ENCODE results near the gene RFXANK. TPM values are rescaled to one million over a fixed set of nuclear protein-coding genes. Genes with fewer than 3 reads are reported as not detected.

Gene RFXANK
- polyA plus RNA-seq, 2 of the 4 experiments (the other 2 are of a cell fraction) = 23.4 to 30.6 TPM

DNA sequence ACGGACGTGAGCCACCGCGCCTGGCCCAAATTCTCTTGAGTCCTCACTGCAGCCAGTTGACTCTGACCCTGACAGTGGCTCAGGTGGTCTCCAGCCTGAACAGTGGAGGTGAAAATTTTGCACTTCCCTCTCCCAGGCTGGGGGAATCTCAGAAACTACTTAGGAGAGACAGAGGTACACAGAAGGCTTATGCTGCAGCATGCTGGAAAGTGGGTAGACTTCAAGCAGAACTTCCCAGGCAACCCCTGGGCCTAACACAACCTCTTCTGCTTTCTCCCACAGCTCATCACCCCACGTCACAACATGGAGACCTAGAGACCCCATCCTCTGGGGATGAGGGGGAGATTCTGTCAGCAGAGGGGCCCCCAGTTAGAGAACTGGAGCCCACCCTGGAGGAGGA lies 34.1 kb downstream of the RFXANK start (continued):
- TF ChIP-seq RNF2 (IDR thresholded peaks at IDR 0.05; ENCODE audit: borderline replicate concordance, low read depth) = no peak

DNA sequence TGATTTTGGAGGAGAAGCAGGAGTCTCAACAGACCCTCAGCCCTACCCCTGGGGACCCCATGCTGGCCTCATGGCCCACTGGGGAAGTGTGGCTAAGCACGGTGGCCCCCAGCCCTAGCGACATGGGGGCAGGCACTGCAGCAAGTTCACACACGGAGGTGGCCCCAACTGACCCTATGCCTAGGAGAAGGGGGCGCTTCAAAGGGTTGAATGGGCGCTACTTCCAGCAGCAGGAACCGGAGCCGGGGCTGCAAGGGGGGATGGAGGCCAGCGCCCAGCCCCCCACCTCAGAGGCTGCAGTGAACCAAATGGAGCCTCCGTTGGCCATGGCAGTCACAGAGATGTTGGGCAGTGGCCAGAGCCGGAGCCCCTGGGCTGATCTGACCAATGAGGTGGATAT lies 34.6 kb downstream of the RFXANK start:
- DNase-seq (ENCODE audit: low read depth in 1 of 2, low spot score in 1 of 2) = no peak
- POLR2A ChIA-PET = no interaction called here
- no peak overlapping the region for H3K4me3 ChIP-seq
- FAIRE-seq = no peak
- TF ChIP-seq NFE2L2 (conservative IDR thresholded peaks at IDR 0.05; ENCODE audit: low read length) = no peak
- no peak for TF ChIP-seq CBX2 (IDR thresholded peaks at IDR 0.05; ENCODE audit: borderline replicate concordance, low read depth)
- TF ChIP-seq, protein P1, sequence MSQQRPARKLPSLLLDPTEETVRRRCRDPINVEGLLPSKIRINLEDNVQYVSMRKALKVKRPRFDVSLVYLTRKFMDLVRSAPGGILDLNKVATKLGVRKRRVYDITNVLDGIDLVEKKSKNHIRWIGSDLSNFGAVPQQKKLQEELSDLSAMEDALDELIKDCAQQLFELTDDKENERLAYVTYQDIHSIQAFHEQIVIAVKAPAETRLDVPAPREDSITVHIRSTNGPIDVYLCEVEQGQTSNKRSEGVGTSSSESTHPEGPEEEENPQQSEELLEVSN (IDR thresholded peaks at IDR 0.05; ENCODE audit: borderline replicate concordance, low read depth) = no peak
- no peak for TF ChIP-seq RCOR1 (IDR thresholded peaks at IDR 0.05; ENCODE audit: low read depth, low read length)
- no peak for TF ChIP-seq CBX8 (IDR thresholded peaks at IDR 0.05)
- no peak for TF ChIP-seq CHD4 (IDR thresholded peaks at IDR 0.05; ENCODE audit: borderline replicate concordance)
- no peak for TF ChIP-seq RNF2 (IDR thresholded peaks at IDR 0.05; ENCODE audit: borderline replicate concordance, low read depth)
- no peak for TF ChIP-seq FOXS1 (CRISPR knock-in tag; IDR thresholded peaks at IDR 0.05)
- no peak for TF ChIP-seq RARB (CRISPR knock-in tag; IDR thresholded peaks at IDR 0.05)
- TF ChIP-seq ZFP36 (IDR thresholded peaks at IDR 0.05; ENCODE audit: borderline replicate concordance, partially characterized antibody) = no peak
- TF ChIP-seq CTCF (IDR thresholded peaks at IDR 0.05) = no peak
- WGBS (ENCODE audit: missing lambda C conversion rate) = 33% methylated on average over 1 of the region's 10 CpGs
- CTCF ChIA-PET = no interaction called here
- H3K4me1 ChIP-seq = 0 out of 3 replicates have a peak, but pooled peaks cover 6% of the 10 kb centered on the region
- no peaks in the 10 kb centered on the region for H3K9me3 ChIP-seq
- H3K4me2 ChIP-seq = no peak overlapping the region
- no peak overlapping the region for H3K27ac ChIP-seq
- ATAC-seq = no peak

- no peak for FAIRE-seq
- ChIA-PET CTCF (no interaction called here), POLR2A (no interaction called here)
- ATAC-seq = no peak
- H3K9me3 ChIP-seq = no peaks in the 10 kb centered on the region
- DNase-seq (ENCODE audit: low read depth in 1 of 2, low spot score in 1 of 2) = no peak
- TF ChIP-seq BHLHE40 (IDR thresholded peaks at IDR 0.05; ENCODE audit: low read depth, low read length) (no peak), CBX2 (IDR thresholded peaks at IDR 0.05; ENCODE audit: borderline replicate concordance, low read depth) (no peak), RARB (CRISPR knock-in tag; IDR thresholded peaks at IDR 0.05) (no peak), CHD4 (IDR thresholded peaks at IDR 0.05; ENCODE audit: borderline replicate concordance) (no peak), BCL3 (IDR thresholded peaks at IDR 0.05) (no peak), ESRRA (IDR thresholded peaks at IDR 0.05; ENCODE audit: borderline replicate concordance, low read length) (no peak), CTCF (IDR thresholded peaks at IDR 0.05) (no peak), FOSB (CRISPR knock-in tag; IDR thresholded peaks at IDR 0.05) (no peak), EHF (CRISPR knock-in tag; IDR thresholded peaks at IDR 0.05) (no peak), HOXA7 (CRISPR knock-in tag; IDR thresholded peaks at IDR 0.05) (no peak)
- TF ChIP-seq, protein P2, sequence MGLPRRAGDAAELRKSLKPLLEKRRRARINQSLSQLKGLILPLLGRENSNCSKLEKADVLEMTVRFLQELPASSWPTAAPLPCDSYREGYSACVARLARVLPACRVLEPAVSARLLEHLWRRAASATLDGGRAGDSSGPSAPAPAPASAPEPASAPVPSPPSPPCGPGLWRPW (IDR thresholded peaks at IDR 0.05) = no peak
- TF ChIP-seq, protein P1 (IDR thresholded peaks at IDR 0.05; ENCODE audit: borderline replicate concordance, low read depth) = no peak
- TF ChIP-seq, protein P3, sequence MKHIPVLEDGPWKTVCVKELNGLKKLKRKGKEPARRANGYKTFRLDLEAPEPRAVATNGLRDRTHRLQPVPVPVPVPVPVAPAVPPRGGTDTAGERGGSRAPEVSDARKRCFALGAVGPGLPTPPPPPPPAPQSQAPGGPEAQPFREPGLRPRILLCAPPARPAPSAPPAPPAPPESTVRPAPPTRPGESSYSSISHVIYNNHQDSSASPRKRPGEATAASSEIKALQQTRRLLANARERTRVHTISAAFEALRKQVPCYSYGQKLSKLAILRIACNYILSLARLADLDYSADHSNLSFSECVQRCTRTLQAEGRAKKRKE (CRISPR knock-in tag; IDR thresholded peaks at IDR 0.05; ENCODE audit: low read depth) = no peak
- TF ChIP-seq, protein P4, sequence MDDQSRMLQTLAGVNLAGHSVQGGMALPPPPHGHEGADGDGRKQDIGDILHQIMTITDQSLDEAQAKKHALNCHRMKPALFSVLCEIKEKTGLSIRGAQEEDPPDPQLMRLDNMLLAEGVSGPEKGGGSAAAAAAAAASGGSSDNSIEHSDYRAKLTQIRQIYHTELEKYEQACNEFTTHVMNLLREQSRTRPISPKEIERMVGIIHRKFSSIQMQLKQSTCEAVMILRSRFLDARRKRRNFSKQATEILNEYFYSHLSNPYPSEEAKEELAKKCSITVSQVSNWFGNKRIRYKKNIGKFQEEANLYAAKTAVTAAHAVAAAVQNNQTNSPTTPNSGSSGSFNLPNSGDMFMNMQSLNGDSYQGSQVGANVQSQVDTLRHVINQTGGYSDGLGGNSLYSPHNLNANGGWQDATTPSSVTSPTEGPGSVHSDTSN (IDR thresholded peaks at IDR 0.05) = no peak
- no peak overlapping the region for H3K4me2 ChIP-seq
- 0 out of 3 replicates have a peak, but pooled peaks cover 6% of the 10 kb centered on the region for H3K4me1 ChIP-seq
- WGBS (ENCODE audit: missing lambda C conversion rate) = 69% methylated on average over 2 of the region's 4 CpGs
- H3K27ac ChIP-seq = no peak overlapping the region
- H3K4me3 ChIP-seq = no peak overlapping the region
These were observed 35.2 kb downstream of the RFXANK start for GRCh38 chr19:19227217-19227616.
